ENCODE results near the gene FOLR3.
"Not testable (repeated sequence)": the region's sequence is repeated elsewhere in the genome, so short reads cannot be mapped to it uniquely, and the experiment has no call there.

FOLR3 gene

DNA sequence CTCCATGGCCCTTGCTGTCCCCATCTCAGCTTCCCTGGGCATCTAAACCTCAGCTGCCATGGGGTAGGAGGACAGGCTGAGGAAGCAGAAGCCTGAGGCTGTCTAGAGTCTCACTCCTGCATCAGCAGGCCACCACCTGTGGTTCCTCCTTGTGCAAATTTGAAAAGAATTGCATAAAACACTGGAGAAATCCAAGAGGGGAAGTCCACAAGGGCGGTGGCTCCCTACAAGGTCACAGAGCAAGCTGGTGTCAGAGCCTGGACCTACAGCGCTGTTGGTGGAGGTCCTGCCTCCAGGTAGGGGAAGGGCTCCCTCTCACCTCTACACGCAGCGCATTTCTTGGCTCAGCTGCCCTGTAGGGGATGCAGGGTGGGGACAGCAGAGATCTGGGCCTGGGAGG, at the start of gene FOLR3:
FOLR3 (plus strand) TSS at position 253 of the 400 bp plus-strand sequence. CDS start 228 bp downstream, outside the sequence.
- DNase-seq, result not testable (repeated sequence)

DNA sequence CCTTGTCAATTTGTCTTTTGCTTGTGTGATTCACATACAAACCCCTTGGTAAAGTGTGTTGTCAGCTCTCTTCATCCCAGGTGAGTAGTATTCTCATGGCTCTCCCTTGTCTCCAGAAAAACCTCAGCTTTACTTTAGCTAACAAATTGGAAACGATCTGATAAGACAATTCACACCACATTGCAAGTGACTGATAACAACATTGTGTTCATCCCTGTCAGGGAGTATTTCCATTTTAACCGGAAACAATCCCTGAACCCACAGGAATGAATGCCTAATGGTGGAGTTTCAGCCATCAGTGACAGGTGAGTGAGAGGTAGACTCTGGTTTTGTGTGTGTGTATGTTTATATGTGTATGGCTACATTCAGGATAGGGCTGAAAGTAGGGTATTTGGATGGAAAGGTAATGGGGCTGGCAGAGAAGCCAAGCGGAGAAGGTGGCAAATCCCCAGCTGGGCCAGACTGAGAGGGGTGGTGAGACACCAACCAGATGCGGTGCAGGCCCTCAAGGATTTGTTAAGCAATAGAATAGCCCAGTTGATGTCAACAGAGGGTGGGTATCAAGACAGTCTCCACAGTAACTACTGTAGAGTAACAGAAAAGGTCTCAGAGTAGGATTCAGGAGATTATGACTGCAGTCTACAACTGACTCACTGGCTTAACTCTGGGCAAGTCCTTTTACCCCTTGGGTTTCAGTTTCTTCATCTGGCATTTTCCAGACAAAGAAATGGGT, 47.3 kb upstream of the FOLR3 start:
- no peak for DNase-seq

DNA sequence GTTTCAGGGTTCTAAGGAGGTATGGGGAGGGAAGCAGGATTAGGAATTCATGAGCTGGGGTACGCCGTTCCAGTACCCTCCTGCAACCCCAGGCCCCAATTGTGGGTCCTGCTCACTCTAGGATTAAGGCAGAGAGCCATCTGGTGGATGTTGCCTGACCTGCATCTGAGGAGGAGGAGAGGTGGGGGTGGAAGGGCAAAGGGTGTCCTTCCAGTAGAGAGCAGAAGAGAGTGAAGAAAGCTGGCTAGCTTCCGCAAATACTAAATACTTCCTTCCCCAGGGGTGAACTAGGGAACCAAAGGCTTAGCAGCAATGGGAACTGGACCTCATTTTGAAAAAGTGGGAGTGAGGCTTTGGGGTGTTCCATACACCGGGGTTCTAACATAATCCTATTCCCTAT, 44.2 kb upstream of the FOLR3 start:
- DNase-seq, result peak; percentile 49

- no peak for DNase-seq
Measured at GRCh38 chr11:72098741-72099140, 36.8 kb upstream of the FOLR3 start.

DNA sequence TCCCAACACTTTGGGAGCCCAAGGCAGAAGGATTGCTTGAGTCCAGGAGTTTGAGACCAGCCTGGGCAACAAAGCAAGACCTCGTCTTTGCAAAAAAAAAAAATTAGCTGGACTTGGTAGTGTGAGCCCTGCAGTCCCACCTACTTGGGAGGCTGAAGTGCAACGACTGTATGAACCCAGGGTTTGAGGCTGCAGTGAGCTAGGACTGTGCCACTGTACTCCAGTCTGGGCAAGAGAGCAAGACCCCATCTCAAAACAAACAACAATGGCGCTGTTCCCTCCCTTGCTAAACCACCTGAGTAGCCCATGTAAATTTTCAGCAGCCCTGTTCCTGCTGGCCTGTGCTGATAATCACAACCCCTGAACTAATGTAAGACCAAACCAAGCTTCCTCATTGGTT, 35.5 kb upstream of the FOLR3 start:
- DNase-seq, result no peak

- DNase-seq, result no peak
Measured at GRCh38 chr11:72100462-72100861, 35.1 kb upstream of the FOLR3 start.

GRCh38 chr11:72102162-72102561, 33.4 kb upstream of the FOLR3 start:
- DNase-seq, result no peak

- no peak for DNase-seq
Measured at GRCh38 chr11:72102631-72102945, 32.9 kb upstream of the FOLR3 start.

DNA sequence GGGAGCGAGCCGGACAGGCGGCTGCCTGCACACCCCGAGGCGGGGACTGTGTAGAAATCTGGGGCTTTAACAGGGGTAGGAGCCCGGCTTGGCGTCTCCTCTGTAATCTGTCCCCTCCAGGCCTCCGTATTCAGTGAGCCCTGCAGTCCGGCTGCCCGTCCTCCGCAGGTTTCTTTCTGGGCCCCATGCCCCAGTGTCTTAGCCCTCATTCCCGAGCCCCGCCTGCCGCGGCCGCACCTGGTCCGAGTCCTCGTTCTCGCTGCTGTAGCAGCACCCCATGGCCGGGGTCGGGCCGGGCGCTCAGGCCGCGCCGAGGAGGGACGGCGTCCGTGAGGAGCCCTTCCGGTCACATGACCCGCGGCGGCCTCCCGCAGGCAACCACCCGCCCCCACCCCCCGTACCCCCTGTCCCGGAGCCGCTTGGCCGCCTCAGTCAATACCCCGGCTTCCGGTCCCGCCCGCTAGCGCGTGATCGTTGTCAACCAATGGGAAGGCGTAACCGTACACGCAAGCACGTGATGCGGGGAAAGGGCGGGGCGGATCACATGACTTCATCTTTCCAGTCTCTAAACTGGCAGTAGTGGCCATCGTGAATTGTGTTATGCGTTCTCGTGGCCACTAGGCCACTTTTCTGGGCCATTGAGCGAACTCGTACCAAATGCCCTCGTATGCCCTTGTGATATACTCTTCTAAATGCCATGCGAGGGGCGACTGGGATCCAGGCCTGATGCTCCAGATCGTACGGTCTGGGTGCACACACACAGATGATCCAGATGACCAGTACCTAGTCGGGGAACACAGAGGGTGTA, 32.4 kb upstream of the FOLR3 start, which contains the start of gene LAMTOR1:
LAMTOR1 (minus strand) TSS at position 352 of the 808 bp plus-strand sequence; CDS start at position 279, 73 bp downstream.
- peak; percentile 97 for DNase-seq

DNA sequence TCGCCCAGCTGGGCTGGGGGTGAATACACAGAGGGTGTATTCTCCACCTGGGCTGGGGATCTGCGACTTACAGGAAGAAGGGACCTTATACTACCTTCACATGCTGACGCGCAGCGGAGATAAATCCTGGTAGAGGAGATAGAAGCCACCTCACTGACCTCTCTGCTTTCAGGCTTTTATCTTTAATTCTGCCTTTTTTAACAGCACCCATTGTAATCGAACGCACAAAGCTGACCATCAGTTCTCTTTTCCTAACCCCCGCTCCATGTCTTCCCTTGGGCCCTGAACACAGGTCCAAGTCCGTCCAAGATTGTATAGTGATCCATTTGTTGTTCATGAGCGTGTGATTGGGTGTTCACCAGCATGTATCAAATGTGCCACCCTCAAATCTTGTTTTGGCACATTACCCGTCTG, 31.8 kb upstream of the FOLR3 start:
- DNase-seq, result no peak

DNA sequence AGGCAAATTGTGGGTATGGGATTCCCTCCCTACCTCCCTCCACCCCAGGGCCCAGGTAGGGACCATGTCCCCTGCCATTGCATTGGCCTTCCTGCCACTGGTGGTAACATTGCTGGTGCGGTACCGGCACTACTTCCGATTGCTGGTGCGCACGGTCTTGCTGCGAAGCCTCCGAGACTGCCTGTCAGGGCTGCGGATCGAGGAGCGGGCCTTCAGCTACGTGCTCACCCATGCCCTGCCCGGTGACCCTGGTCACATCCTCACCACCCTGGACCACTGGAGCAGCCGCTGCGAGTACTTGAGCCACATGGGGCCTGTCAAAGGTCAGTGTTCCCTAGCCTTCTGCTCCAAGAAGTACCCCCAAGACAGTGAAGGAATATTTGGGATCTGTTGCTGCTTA, 29.6 kb upstream of the FOLR3 start, which contains the start of gene TOMT:
TOMT (plus strand) TSS at position 37 of the 400 bp plus-strand sequence; CDS start at position 65, 28 bp downstream.
- no peak for DNase-seq

GRCh38 chr11:72111300-72112142, 24.0 kb upstream of the FOLR3 start:
- DNase-seq, result no peak

DNA sequence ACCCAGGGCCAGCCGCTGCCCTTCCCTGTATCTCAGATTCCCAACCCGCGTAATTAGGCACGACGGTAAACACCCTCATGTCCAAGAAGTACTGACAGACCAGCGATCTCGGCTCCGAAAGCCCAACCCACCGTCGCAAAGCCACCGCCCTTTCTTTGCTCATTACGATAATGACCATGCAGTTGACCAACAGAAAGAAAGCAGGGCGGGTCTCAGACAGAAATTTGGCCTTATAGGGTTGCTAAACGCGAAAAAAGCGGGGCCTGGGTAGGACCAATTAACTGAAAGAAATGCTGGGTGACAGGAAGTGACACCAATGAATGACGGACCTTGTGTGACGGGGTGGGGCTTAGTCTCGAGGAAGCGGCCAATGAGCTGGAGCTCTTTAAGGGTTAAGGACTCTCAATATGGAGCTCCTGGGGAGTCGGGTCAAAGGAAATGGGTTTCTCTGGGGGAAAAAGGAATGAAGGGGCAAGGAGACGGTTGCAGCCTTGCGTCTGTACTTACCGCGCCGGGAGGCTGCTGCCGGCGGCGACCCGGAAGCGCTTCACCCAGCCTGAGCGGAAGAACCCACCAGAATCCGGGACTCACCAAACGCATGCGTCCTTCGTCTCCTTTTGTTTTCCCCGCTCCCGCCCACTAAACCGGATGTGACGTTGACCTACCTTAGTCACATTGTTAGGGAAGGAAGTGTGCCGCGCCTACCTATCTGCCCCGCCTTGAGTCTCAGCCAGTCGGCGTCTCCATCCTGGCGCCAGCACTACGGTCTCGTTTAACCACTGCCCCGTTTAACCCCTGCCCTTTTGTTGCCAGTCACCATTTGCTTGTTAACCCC, 23.2 kb upstream of the FOLR3 start, which contains the start of gene ANAPC15:
ANAPC15 (minus strand) TSS at position 553 of the 835 bp plus-strand sequence. CDS start 1,419 bp downstream, outside the sequence.
- peak; percentile 94 for DNase-seq

- no peak for DNase-seq
Measured at GRCh38 chr11:72112978-72113808, 22.3 kb upstream of the FOLR3 start.

DNA sequence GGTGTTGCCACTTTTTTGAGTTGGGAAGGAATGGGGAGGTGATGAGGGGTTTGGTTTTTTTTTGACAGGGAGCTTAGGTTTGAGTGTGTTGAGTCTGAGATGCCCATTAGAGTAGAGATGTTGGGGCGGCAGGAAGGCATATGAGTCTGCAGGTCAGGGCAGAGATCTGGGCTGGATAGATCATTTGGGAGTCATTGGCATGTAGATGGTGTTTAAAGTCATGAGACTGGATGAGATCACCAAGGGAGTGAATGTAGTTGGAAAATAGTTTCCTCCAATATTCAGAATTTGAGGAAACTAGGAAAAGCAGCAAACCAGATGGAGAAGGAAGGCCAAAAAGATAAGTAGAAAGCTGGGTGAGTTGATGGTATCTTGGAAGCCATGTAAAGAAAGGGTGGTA, 21.0 kb upstream of the FOLR3 start:
- no peak for DNase-seq

DNA sequence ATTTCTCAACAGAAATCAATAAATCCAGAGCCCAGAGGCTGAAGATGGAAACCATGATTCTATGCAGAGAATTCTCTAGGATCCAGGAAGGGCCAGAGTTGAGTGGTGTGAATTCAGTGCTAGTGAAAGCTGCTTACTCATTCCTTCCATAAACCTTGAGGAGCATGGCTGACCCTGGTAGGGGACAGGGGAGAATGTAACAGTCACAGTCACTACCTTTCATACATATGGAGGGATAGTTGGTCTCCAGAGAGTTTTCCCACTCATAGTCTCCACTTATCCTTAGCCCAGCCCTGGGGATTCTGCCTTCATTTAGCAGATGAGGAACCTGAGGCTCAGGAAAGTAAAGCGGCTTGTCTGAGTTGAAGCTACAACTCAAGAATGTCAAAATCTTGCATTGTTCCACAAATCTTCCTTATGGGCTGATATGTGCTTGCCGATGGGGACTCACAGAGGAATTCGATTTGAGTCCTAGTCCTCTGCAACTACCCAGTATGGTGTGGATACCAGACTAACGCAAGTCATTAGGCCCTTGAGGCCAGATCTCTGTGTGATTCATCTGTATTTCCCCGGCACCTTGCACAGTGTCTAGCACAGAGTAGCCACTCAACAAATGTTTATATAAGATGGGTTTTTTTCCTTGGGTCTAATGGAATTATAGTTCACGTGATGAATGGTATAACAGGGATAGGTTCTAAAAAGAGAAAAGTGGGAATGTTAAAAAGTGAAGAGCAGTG, 19.3 kb upstream of the FOLR3 start:
- no peak for DNase-seq

GRCh38 chr11:72119198-72119597, 16.3 kb upstream of the FOLR3 start:
- DNase-seq, result no peak

GRCh38 chr11:72120930-72121329, 14.6 kb upstream of the FOLR3 start:
- no peak for DNase-seq

- DNase-seq, result no peak
Measured at GRCh38 chr11:72122607-72123006, 12.9 kb upstream of the FOLR3 start.

- no peak for DNase-seq
Measured at GRCh38 chr11:72123117-72123653, 12.3 kb upstream of the FOLR3 start.
